ENCODE results near the gene GPC3. TPM values are rescaled to one million over a fixed set of nuclear protein-coding genes. Genes with fewer than 3 reads are reported as not detected.
"Not testable (repeated sequence)": the region's sequence is repeated elsewhere in the genome, so short reads cannot be mapped to it uniquely, and the experiment has no call there.

The GPC3 gene
- polyA plus RNA-seq (ENCODE audit: insufficient read length), result 288 TPM

- no peak for DNase-seq (ENCODE audit: low read depth)
Measured at GRCh38 chrX:133985164-133985966, at the start of gene GPC3. Gene GPC3, minus strand, starts transcription at chrX:133985594.

- DNase-seq (ENCODE audit: low read depth), result no peak
Measured at GRCh38 chrX:134032441-134032840, 47.0 kb upstream of the GPC3 start.

GRCh38 chrX:134026565-134027311 lies 41.3 kb upstream of the GPC3 start:
- DNase-seq (ENCODE audit: low read depth), result peak; percentile 44

GRCh38 chrX:134025986-134026545 lies 40.7 kb upstream of the GPC3 start:
- DNase-seq (ENCODE audit: low read depth), result no peak

- DNase-seq (ENCODE audit: low read depth), result no peak
Measured at GRCh38 chrX:134024686-134025377, 39.4 kb upstream of the GPC3 start.

GRCh38 chrX:134023851-134024281 lies 38.5 kb upstream of the GPC3 start:
- DNase-seq (ENCODE audit: low read depth), result no peak

- no peak for DNase-seq (ENCODE audit: low read depth)
Measured at GRCh38 chrX:134020910-134021309, 35.5 kb upstream of the GPC3 start.

GRCh38 chrX:134019567-134020206 lies 34.3 kb upstream of the GPC3 start:
- DNase-seq (ENCODE audit: low read depth), result no peak

- not testable (repeated sequence) for DNase-seq (ENCODE audit: low read depth)
Measured at GRCh38 chrX:134016309-134016708, 30.9 kb upstream of the GPC3 start.

- DNase-seq (ENCODE audit: low read depth), result not testable (repeated sequence)
Measured at GRCh38 chrX:134015510-134015909, 30.1 kb upstream of the GPC3 start.

- DNase-seq (ENCODE audit: low read depth), result no peak
Measured at GRCh38 chrX:134013524-134013923, 28.1 kb upstream of the GPC3 start.

GRCh38 chrX:134013092-134013497 lies 27.7 kb upstream of the GPC3 start:
- DNase-seq (ENCODE audit: low read depth), result no peak

- DNase-seq (ENCODE audit: low read depth), result no peak
Measured at GRCh38 chrX:134010690-134011089, 25.3 kb upstream of the GPC3 start.

- no peak for DNase-seq (ENCODE audit: low read depth)
Measured at GRCh38 chrX:134007716-134008115, 22.3 kb upstream of the GPC3 start.

GRCh38 chrX:134006484-134007161 lies 21.2 kb upstream of the GPC3 start:
- DNase-seq (ENCODE audit: low read depth), result no peak

- DNase-seq (ENCODE audit: low read depth), result no peak
Measured at GRCh38 chrX:134004084-134004483, 18.7 kb upstream of the GPC3 start.

- DNase-seq (ENCODE audit: low read depth), result no peak
Measured at GRCh38 chrX:134002921-134003615, 17.7 kb upstream of the GPC3 start.

- DNase-seq (ENCODE audit: low read depth), result no peak
Measured at GRCh38 chrX:134000260-134001245, 15.2 kb upstream of the GPC3 start.

Measured in forelimb muscle (tissue), 1 donor.